GM21825 (cell line): ENCODE measurements around the gene KCNIP3.

Experiments used
- ATAC-seq: cut with Tn5 transposase; IDR thresholded peaks from one replicate; pipeline ENCODE4 v1.9.1; 2021; ENCODE audit warnings: mild to moderate bottlenecking, moderate library complexity; ENCODE audit not compliant: unreplicated experiment

KCNIP3 gene

GRCh38 chr2:95312543-95313201 lies 15.5 kb downstream of the KCNIP3 start:
- ATAC-seq: no peak

- ATAC-seq: no peak
Observed at GRCh38 chr2:95313296-95314131, 16.4 kb downstream of the KCNIP3 start.

GRCh38 chr2:95314598-95314963 lies 17.4 kb downstream of the KCNIP3 start:
- no peak for ATAC-seq

- ATAC-seq: no peak
Observed at GRCh38 chr2:95314964-95315611, 17.9 kb downstream of the KCNIP3 start.

- no peak for ATAC-seq
Observed at GRCh38 chr2:95315801-95316411, 18.8 kb downstream of the KCNIP3 start.

- ATAC-seq: no peak
Observed at GRCh38 chr2:95316466-95317122, 19.4 kb downstream of the KCNIP3 start.

- ATAC-seq: no peak
Observed at GRCh38 chr2:95317123-95317500, 20.0 kb downstream of the KCNIP3 start.

- no peak for ATAC-seq
Observed at GRCh38 chr2:95317665-95318425, 20.7 kb downstream of the KCNIP3 start.

- ATAC-seq: no peak
Observed at GRCh38 chr2:95318431-95319220, 21.5 kb downstream of the KCNIP3 start.

GRCh38 chr2:95319481-95320343 lies 22.6 kb downstream of the KCNIP3 start:
- no peak for ATAC-seq

GRCh38 chr2:95320344-95320712 lies 23.2 kb downstream of the KCNIP3 start:
- ATAC-seq: no peak

- no peak for ATAC-seq
Observed at GRCh38 chr2:95320986-95321767, 24.0 kb downstream of the KCNIP3 start.

GRCh38 chr2:95323347-95324155 lies 26.4 kb downstream of the KCNIP3 start:
- ATAC-seq: no peak

GRCh38 chr2:95325026-95325425 lies 27.9 kb downstream of the KCNIP3 start:
- no peak for ATAC-seq

- no peak for ATAC-seq
Observed at GRCh38 chr2:95325590-95326432, 28.7 kb downstream of the KCNIP3 start.
